GM12892 (cell line): Measurements from ENCODE around the gene IL1RAPL2.
"Not testable (repeated sequence)": the region's sequence is repeated elsewhere in the genome, so short reads cannot be mapped to it uniquely, and the experiment has no call there.

ENCODE experiments used
- DNase-seq: peaks from one replicate; pipeline ENCODE4 v3.0.0; 2011; ENCODE audit not compliant: insufficient read length
- FAIRE-seq: peaks from 2 replicates; lab custom pipeline; 2011; peaks lifted over from hg19 to GRCh38; lab: Jason Lieb, UNC
- POLR2A ChIP-seq: IDR thresholded peaks from 2 replicates; pipeline ENCODE4 v1.6.1; 2011; ENCODE audit warnings: low read depth, low read length, control low read depth
- POLR2AphosphoS5 ChIP-seq: IDR thresholded peaks from 2 replicates; pipeline ENCODE4 v1.6.1; 2011; ENCODE audit warnings: low read depth, low read length, control low read depth
- TAF1 ChIP-seq: IDR thresholded peaks from 2 replicates; pipeline ENCODE4 v1.6.1; 2011; ENCODE audit warnings: low read depth, mild to moderate bottlenecking, control low read depth, low read length, borderline replicate concordance

The IL1RAPL2 gene

DNA sequence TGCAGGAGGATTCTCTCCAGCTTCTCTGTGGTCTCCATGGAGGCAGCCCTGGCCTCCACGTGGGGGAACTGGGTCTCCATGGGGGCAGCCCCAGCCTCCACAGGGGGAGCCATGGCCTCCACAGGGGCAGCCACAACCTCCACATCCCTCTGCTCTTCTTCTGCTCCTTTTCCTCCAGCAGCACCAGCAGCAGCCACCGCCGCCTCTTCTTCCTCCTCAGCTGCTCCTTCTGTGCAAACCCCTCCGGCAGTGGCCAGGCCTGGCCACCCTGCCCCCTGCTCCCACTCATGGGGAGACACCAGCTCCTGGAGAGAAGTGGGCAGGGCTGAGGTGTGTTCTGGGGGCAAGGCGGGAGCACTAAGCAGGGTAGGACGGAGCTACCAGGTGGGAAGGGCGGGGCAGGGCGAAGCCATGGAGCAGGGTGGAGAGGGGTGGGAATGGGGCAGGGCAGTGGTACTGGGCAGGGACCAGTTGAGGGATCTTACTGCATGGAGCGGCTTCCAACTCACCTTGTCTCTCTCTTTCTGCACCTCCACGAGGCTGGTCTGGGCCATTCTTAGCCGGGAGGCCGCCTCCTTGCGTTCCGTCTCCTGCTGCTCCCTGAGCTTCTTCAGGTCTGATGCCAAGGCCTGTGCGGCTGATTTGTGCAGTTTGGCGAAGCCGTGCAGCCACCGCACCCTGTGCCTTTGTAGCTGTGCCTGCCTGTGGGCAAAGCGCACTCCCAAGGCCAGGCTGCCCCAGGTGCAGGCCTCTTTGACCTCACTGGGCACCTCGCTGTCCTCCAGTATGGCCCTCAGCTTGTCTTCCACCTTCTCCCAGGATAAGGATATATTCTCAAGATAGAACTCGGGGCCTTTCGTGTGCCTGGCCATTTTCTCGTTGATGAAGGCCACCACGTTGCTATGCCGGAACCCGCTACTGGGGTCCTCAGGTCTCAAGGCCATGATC is 653.7 kb downstream of the IL1RAPL2 start:
- FAIRE-seq, result no peak
- TF ChIP-seq POLR2A (no peak), TAF1 (no peak), POLR2AphosphoS5 (no peak)
- DNase-seq, result no peak

DNA sequence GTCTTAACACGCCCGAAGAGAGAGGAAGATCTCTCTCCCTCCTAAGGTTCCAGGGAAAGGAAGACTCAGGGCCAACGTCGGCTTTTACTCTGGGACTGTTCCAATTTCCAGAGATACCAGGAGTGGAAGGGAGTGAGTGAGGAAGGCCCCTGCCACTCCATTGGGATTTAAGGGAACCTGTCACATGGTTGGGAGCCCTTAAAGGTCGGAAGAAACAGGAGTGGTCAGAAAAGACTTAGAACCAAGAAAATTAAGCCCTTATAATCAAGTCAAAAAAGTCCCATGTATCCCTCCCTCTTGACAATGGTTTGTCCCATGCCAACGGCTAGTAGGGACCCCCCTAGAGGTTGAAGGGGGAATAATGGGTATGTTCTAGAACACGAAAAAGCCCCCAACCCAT is 654.6 kb downstream of the IL1RAPL2 start, which contains the start of gene TEX13A:
Gene TEX13A, minus strand, starts transcription at position 59 of the 400 bp plus-strand sequence. CDS start 297 bp downstream, outside the sequence.
- DNase-seq (no peak), FAIRE-seq (no peak)
- no peak for TF ChIP-seq POLR2AphosphoS5
- TF ChIP-seq TAF1, result no peak
- TF ChIP-seq POLR2A, result no peak

DNA sequence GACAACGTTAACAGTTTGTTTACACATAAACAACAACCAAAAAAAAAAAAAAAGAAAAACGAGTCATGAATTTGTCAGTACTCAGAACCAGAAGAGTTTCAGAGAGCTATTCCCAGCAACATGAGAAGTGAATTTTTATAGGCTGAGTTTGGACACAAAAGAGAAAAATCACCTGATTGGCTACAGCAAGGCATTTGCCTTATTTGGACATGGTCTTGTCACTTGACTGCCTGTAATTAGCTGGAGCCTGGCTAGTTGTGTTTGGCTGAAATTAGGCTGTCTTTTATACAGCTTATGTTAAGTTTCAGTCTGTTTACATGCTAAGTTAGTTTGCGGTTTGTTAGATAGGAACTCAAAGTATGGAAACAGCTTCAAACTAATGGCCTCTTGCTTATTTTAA is 655.4 kb downstream of the IL1RAPL2 start:
- DNase-seq (no peak), FAIRE-seq (no peak)
- no peak for TF ChIP-seq POLR2A
- no peak for TF ChIP-seq POLR2AphosphoS5
- TF ChIP-seq TAF1, result no peak

DNA sequence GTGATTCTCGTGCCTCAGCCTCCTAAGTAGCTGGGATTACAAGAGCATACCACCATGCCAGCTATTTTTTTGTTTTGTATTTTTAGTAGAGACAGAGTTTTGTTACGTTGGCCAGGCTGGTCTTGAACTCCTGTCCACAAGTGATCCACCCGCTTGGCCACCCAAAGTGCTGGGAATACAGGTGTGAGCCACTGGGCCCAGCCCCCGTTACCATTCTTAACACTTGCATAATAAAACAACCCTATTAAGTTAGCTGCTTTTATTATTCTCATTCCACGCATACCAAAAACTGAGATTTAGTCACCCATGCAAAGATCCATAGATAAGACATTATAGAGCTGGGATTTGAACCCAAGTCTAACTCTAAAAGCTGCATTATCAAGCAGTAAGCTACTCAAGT is 660.5 kb downstream of the IL1RAPL2 start:
- FAIRE-seq, result no peak
- no peak for TF ChIP-seq TAF1
- no peak for TF ChIP-seq POLR2AphosphoS5
- TF ChIP-seq POLR2A, result no peak
- no peak for DNase-seq

DNA sequence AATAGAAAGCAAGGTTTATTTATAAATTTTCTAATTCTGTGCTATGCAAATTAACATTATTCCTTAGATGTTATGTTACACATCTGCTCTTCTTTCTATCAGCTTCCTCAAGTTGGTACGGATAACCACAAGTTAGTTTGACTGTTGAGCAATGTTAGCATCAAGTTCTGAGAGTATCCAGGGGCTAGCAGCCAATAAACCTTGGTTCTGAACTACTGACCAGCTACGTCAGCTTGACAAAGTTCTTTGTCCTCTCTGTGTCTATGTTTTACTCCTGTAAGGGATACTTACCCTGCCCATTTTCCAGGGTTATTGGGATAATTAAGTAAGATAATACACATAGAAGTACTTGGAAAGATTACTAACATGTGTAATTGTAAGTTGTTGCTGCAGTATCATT is 662.6 kb downstream of the IL1RAPL2 start:
- no peak for TF ChIP-seq POLR2AphosphoS5
- DNase-seq (no peak), FAIRE-seq (no peak)

DNA sequence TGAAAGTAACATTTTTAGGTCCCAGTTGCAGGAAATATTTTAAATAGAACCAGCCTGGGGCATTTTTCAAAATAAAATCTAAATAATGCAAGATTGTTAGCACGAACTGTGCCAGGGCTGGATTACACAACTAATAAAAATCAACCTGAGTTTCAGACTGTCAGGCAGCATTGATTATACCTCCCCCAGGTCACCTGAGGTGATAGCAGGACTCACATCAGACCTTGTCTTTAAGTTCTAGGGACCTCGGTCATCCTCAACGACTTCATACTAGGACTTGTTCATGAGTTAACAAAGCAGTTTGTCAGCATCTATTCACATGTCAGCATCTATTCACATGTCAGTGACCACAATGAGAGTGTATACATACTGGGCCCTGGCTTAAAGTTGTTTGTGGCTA is 663.1 kb downstream of the IL1RAPL2 start:
- no peak for DNase-seq
- TF ChIP-seq POLR2A (no peak), TAF1 (no peak), POLR2AphosphoS5 (no peak)
- FAIRE-seq, result no peak

DNA sequence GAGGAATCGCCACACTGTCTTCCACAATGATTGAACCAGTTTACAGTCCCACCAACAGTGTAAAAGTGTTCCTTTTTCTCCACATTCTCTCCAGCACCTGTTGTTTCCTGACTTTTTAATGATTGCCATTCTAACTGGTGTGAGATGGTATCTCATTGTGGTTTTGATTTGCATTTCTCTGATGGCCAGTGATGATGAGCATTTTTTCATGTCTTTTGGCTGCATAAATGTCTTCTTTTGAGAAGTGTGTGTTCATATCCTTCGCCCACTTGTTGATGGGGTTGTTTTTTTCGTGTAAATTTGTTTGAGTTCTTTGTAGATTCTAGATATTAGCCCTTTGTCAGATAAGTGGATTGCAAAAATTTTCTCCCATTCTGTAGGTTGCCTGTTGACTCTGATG is 671.4 kb downstream of the IL1RAPL2 start:
- FAIRE-seq, DNase-seq: not testable (repeated sequence)

DNA sequence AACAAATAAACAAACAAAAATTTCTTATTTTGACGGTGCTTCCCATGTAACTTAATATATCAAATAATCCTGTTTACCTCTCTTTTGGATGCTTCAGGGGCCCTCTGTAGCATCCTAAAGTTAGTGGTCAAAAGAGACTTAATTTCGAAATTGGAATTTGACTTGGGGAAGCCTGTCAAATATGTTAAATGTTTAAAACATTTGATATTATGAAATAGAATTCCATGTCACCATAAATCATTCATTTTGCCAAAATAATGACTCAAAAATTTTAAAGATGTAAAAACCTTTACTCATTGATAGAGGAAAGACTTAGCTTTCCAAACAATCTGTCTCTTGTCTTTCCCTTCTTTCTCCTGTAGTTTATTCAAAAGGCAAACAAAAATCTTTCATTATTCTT is 675.1 kb downstream of the IL1RAPL2 start:
- DNase-seq (no peak), FAIRE-seq (no peak)
- TF ChIP-seq POLR2A, result no peak
- TF ChIP-seq TAF1, result no peak
- no peak for TF ChIP-seq POLR2AphosphoS5

DNA sequence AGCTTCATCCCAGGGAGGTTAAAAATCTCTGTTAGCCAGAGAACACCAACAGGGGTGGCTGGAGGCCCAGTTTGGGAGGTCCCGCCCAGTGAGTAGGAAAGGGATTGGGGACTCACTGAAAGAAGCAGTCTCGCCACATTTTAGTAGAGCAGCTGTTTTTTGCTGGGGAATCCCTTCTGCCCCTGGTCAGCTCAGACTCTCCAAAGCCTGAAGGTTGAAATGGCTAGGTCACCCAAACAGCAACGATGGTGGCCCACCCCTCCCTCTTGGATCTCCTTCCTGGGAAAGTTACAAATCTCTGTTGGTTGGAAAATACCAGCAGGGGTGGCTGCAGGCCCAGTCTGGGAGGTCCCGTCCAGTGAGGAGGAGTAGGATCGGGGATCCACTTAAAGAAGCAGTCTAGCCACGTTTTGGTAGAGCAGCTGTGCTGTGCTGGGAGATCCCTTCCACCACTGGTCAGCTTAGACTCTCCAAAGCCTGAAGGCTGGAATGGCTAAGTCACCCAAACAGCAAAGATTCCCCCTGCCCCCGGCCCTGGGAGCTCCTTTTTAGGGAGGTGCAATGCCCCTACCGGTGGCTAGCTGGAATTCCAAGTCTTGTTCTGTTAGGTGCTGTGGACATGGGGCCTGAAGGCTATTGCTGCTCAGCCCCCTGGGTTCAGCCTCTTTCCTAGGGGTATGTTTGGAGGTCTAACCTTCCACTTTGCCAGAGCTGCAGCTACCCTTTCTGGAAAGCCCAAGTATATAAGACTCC is 694.5 kb downstream of the IL1RAPL2 start:
- DNase-seq (no peak), FAIRE-seq (no peak)
- TF ChIP-seq POLR2AphosphoS5, result no peak
- no peak for TF ChIP-seq POLR2A
- TF ChIP-seq TAF1, result no peak

DNA sequence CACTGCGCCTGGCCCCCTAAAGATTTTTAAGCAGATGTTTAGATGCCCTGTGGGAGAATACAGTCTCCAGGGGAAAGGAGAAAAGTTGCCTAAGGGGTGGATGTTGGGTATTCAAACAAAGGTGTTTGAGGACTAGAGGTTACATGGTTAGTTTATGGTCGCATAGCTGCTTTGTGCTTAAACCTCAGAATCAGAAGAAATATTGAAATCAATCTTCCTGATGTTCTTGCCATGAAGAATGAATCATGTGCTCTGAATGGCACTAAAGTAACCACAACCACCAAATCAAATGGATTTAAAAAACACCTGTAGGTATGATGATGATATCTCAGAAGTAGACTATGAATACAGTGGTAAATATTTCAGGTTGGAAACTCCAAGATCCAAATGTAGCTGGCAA is 697.2 kb downstream of the IL1RAPL2 start:
- DNase-seq, result no peak
- no peak for FAIRE-seq
- TF ChIP-seq TAF1, result no peak
- TF ChIP-seq POLR2A, result no peak
- TF ChIP-seq POLR2AphosphoS5, result no peak

DNA sequence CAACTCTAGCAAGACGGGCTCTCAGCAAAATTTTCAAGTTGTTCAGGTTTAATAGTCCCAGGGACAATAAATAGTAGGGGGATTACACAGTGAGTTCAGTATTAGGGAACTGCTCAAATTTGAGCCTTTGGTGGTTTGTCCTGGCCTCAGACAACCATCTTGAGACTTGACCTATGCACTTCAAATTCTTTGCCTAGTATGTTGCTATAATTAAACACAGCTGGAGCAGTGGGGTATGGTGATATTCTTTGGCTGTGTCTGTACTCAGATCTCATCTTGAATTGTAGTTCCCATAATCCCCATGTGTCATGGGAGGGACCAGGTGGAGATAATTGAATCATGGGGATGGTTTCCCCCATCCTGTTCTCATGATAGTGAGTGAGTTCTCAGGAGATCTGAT is 697.8 kb downstream of the IL1RAPL2 start:
- DNase-seq (no peak), FAIRE-seq (no peak)
- no peak for TF ChIP-seq POLR2A
- no peak for TF ChIP-seq TAF1

DNA sequence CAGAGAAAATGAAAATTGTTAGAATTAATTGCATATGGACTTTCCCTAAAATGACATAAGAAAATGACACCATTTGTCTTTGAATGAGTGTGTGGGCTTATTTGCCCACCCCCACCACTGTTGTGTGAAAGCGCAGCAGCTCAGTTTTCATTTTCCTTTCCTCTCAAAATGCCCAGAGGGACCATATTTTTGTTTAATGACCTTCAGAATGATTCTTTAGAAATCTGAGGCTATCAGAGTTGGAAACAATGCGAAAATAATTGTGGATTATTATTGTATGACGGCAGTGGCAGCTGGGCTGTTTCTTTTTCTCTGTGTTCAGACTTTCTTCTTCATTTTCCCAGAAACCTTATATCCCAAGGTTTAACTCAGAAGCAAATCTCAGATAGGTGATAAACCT is 699.1 kb downstream of the IL1RAPL2 start:
- FAIRE-seq, result no peak
- TF ChIP-seq POLR2AphosphoS5, result no peak
- no peak for TF ChIP-seq POLR2A
- TF ChIP-seq TAF1, result no peak
- no peak for DNase-seq
